Stimulated activated CD8-positive, alpha-beta memory T cell treated with anti-CD3 and anti-CD28 coated beads, Interleukin-12 subunit alpha, Interleukin-12 subunit beta, amount 100 ng/mL, for 24 hours (primary cell): ENCODE measurements around the gene CHTF18.
"Not testable (repeated sequence)": the region's sequence is repeated elsewhere in the genome, so short reads cannot be mapped to it uniquely, and the experiment has no call there.

Source experiments
- DNase-seq: peaks from one replicate; pipeline ENCODE4 v3.0.0-alpha.2; 2020; ENCODE audit errors: extremely low read depth

The CHTF18 gene

DNA sequence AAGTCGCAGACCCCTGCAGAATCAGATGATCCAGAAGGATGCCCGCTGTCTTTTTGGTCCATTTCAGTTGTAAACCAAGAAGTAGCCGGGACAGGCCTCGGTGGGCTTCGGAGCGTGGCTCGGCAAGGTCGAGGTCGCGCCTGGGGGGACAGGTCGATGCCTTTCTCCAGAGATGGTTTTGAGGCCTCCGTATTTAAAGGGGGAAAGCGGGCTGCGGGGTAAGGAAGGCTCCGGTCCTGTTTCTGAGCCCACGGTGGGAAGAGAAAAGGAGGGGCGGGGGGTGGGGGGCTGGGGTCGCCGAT is 19.6 kb downstream of the CHTF18 start:
- no peak for DNase-seq

DNA sequence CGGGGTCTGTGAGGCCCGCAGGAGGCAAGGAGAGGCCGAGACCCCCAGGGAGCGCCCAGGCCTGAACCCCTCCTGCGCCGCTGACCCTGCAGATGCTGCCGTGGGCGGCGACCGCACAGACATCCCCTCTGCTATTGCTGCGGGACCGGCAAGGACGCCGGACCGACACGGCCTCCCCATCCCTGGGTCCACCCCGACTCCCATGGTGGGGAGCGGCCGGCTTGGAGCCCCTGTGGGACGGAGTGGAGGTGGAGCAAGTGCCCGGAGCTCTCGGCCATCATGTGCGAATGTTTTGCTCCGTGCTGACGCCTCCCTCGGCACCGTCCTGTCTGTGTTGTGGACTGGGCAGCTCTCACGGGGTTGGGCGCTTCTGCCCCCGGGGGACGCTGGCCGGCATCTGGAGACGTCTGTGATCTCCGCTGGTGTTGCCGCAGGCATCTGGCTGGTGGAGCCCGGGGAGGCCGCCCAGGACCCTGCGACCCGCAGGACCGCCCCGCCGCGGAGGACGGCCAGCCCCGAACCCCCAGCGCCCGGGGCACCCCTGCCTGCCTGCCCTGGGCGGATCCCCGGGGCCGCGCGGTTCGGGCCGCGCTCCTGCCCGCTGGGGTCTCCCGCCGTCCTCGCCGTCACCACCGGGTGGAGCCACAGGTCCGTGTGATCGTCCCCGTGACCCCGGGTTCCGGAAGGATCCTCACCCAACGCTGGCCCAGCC is 24.9 kb downstream of the CHTF18 start:
- DNase-seq: no peak

DNA sequence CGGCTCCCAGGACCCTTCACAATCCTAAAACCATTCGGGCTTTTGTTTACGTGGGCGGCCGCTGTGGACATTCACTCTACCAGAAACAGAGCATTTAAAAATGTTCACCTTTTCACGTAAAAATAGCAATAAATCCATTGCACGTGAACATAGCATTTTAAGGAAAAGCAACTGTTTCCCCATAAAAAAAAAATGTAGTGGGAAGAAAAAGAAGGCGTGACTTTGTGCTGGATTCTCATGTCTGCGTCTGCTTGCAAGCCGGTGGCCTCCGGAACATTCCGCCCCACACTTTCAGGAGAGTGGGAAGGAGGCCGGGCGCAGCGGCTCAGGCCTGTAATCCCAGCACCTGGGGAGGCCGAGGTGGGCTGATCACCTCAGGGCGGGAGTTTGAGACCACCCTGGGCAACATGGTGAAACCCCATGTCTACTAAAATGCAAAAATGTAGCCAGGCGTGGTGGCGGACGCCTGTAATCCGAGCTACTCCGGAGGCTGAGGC is 25.5 kb downstream of the CHTF18 start:
- DNase-seq: no peak

DNA sequence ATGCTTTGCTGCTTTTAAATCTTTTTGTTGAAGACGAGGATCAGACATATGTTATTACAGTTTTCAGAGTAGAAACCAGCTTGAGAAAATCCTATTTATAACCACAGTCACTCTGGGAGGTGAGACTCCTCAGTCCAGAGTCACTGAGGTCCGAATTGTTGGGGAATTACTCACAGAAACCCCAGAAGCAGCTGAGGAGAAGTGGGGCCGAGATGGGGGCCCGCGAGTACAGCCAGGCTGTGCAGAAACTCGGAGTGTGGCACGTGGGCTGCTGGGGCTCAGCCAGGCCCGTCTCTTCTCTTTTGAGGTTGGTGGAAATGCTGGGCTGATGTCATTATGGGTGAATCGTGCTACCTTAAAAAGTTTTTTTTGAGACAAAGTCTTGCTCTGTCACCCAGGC is 26.6 kb downstream of the CHTF18 start:
- no peak for DNase-seq

DNA sequence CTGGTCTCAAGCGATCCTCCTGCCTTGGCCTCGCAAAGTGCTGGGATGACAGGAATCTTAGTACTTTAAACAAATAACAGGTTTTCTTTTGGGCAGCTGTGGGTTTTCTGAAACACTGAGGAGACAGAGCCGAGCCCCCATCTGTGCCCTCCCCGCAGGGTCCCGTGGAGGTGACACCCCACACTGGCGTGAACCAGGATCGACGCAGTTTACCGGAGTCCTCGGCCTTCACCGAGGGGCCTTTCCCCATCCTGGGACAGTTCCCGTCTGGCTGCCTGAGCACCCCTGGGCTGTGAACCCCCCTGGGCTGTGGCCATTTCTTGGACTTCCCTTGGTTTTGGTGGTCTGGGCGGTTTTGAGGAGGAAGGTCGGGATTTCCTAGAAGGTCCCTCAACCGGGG is 27.4 kb downstream of the CHTF18 start:
- DNase-seq: no peak

DNA sequence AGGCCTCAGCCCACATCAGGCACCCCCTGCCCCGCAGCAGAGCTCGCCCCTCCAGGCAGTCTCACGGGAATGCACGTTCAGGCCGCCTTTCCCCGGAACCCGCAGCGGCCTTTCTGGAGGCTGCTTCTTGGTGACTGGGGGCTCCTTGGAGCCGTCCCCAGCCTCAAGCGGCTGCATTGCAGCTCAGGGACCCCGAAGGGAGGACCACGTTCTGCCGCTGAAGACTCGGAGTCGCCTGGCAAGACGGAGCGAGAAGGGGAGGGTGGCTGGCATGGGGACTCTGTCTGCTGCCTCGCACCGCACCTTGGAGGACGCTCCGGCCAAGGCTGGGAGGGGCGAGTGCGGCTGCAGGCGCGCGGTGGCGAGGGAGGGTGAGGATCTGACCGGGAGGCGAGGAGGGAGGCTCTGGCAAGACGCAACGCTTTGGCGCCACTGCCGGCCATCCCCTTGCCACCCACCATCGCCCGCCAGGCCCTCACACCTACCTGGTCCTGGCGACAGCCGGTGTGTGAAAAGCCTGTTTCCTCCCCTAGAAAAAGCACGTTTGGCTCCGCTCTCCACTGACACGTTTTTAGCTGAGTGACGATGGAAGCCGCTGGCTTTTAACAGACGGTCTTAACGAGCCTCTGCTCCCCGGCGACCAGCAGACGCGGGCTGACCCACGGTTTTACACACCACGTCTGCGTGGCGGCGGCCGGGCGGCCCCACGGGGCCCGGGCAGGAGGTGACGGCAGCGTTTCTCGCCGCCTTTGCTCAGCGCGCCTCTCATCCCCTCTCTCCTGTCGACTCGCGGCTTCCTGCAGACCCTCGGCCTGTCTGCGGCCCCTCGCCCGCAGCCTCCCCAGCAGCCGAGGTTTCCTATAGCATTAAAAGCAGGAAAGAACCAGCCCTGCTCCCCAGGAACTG is 28.8 kb downstream of the CHTF18 start:
- DNase-seq: no peak

DNA sequence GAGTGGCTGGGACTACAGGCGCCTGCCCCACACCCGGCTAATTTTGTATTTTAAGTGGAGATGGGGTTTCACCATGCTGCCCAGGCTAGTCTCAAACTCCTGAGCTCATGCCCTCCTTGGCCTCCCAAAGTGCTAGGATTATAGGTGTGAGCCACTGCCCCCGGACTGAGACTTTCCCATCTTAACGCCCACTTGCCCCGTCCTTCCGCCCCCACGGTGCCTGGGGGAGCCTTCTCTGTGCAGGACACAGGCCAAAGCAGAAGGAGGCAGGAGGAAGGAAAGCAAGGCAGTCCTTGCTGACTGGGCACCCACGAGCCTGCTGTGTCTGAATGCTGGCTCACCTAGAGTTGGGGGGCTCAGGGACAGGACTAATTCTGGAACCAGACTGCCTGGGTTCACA is 29.7 kb downstream of the CHTF18 start:
- no peak for DNase-seq

DNA sequence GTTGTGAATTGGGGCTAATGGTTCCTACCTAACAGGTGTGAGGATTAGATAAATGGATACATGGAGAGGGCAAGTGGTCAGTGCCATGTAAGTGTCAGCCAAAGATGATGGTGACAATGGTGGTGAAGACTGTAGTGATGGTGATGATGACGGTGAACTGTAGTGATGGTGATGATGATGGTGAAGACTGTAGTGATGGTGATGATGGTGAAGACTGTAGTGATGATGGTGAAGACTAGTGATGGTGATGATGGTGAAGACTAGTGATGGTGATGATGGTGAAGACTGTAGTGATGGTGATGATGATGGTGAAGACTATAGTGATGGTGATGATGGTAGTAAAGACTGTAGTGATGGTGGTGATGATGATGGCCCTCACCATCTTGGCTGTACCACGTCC is 30.2 kb downstream of the CHTF18 start:
- no peak for DNase-seq

DNA sequence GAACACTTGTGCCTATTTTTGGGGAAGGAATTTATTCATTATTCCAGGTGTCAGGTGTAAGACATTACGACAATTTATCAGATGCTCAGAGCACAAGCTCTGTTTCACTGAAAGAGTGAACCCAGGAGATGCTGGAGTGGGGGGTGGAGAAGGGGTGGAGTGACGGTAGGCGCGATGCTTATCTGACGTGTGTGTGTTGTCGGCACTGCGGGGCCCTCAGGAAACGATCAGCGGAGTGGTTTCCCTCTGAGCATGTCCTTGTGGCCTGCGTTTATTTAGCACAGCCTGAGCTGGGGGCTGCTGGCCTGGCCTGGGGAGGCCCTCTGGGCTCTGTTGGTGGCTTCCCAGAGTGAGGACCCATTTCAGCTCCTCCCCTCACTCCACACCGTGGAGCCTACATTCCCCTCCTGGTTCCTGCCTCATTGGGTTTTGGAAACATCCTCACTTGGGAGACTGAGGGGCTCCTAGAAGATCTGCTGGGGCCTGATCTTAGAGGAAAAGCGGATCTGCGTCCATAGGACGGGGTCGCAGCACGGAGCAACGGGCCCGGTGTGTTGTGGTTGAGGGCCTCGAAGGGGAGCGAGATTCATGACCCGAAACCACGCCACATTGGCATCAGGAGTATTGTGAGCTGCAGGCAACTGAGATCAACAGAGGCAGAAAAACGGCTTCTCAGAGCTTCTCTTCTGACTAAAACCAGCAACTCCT is 31.1 kb downstream of the CHTF18 start:
- DNase-seq: no peak

DNA sequence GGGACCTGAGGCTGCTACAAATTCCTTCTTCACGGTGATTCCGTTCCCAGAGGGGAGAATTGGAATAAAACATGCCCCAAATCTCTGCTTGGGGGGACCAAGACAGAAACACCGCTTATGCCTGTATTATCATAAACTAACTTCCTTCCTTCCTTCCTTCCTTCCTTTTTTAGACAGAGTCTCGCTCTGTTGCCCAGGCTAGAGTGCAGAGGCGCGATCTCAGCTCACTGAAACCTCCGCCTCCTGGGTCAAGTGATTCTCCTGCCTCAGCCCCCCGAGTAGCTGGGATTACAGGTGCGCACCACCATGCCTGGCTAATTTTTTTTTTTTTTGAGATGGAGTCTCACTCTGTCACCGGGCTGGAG is 31.6 kb downstream of the CHTF18 start:
- not testable (repeated sequence) for DNase-seq

DNA sequence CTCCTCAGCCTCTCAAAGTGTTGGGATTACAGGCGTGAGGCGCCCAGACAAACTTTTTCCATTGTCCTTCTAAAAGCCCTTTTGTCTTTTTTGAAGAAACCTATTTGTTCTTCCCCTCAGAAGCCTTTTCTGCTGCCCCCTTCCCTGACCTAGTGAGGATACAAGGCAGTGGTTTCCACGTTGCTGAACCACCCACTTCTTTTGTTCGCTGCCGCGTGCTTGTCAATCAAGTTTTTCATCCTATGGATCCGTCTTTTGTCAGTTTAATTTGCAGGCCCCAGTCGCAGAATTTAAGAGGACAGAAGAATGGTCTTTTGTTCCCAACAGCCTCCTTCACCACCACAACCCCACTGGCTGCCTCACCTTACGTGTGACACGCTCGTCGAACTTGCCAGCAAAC is 32.3 kb downstream of the CHTF18 start:
- DNase-seq: no peak

DNA sequence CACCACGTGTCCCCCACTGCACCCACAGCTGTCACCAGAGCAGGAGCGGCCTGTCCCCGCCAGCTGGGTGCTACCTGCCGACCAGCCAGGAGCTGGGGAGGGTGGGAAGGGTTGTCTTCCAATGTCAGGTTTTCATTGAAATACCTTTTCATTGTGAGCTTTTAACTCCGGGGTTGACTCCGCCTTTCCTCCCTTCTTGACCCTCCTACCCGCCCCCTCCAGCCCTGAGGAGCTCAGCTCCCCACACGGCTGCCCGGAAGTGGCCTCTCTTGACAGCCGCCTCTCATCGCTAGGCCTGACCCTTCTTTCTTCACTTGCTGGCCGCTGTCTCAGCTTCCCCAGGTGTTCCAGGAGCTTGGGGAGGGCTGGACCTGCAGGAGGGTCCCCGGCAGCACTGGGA is 33.3 kb downstream of the CHTF18 start:
- no peak for DNase-seq

DNA sequence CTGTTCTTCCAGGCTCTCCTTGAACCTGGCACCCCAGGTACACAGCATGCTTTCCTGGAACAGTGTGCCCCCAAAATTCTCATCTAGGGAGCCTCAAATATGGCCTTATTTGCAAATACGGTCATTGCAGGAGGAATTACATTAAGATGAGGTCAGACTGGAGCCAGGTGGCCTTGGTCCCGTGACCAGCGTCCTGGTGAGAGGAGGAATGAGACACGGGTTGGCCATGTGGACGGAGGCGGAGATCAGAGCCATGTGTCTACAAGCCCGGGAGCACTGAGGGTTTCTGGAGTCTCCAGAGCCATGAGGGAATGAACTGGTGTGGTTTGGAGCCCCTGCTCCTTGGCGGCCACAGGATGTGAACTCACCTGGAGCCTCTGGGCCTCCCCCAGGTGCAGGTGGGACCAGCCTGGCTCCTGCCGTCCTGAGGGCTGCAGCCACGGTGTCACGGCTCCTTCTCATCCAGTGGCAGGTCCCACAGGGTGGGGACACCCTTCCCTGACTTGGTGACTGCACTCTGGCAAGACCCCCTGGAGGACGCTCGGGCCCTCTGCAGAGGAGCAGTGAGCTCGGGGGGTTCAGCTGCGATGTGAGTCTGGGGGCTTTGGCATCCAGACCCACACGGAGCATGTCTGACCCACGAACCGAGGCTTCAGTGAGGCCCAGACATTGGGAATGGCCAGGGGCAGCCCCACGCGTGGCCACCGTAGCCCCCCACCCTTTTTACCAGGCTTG is 33.9 kb downstream of the CHTF18 start:
- no peak for DNase-seq

DNA sequence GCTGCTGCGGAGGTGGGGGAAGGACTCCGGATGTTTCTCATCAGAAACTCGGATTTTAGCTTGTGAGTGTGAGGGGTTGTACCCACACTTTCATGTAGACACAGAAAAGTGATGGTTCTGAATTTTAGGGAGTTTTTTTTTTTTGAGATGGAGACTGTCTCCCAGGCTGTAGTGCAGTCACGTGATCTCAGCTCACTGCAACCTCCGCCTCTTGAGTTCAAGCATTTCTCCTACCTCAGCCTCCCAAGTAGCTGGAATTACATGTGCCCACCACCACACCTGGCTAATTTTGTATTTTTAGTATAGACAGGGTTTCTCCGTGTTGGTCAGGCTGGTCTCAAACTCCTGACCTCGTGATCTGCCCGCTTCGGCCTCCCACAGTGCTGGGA is 34.5 kb downstream of the CHTF18 start:
- no peak for DNase-seq

DNA sequence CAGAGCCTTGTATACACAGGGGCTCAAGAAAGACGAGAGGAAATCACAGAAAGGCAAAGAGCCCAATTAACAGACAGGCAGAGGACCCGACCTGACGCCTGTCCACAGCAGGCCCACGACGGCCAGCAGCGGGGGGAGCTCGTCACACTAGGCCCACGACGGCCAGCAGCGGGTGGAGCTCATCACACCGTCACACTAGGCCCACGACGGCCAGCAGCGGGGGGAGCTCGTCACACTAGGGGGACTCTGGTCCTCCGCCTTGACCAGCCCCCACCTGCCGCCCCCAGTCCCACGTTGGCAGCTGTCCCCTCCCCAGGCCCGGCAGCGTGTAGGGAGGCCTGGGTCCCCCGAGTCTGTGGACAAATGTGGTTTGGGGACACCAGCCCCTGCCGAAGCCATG is 35.8 kb downstream of the CHTF18 start:
- DNase-seq: no peak

DNA sequence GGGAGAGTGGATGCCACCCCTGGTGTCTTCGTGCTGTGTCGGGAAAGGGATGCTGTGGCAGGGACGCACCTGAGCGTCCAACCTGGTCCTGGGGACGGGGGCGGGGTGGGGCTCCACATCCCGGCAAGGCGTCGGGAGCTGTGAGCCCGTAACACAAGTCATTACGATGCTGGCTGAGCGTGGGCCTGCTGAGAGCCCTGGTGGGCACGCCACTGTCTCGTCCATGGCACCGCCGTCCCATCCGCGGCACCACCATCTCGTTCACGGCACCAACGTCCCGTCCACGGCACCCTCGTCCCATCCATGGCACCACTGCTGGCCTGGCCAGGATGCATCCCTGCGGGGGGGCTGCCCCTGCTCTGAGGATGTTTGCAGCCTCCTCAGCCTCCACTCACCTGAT is 36.2 kb downstream of the CHTF18 start:
- DNase-seq: no peak

DNA sequence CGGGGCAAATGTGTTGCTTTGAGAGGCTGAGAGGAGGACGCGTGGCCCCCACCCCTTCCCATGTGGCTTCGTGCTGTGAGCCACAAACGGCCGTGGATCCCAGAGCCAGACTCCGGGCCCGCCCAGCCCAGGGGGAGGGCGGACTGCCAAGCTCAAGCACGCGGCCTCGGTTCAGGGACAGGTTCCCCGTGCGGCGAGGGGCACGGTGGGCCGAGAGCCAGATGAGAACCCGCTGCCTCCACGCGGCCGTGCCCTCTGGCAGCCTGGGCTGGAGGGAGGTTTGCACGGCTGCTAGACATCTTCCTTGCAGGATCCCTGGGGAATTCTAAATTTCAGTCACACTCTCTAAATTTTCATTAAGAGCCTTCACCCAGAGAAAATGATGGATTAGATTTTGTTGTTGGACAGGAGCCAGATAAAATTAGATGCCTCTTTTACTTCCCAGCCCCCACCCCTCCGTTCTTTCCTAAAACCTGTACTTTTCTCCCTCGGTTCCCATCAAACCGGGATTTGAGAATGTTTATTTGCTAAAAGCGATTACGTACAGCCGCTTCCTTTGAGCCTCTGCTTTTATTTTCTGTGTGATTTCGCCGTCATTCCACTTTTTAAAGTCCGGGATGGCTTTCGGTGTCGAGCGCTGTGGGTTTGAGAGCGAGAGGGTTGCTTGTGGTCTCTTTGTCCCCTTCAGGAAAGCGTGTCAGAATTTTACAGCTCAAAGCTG is 37.1 kb downstream of the CHTF18 start:
- no peak for DNase-seq

DNA sequence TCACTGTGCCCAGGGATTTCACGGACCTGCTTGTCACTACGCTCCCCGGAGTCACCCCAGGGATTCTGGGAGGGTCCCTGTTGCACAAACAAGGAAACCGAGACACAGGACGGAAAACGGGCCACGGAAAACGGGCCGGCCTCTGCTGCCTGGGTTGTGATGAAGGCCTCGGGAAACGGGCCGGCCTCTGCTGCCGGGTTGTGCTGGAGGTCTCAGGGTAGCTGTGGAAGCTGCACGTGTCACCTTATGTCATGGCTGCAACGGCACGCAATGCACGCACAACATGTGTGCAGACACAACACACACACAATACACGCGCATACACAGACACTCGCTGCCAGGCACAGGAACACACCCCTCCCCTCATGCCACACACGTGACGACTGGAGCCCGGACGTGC is 39.1 kb downstream of the CHTF18 start:
- DNase-seq: no peak

DNA sequence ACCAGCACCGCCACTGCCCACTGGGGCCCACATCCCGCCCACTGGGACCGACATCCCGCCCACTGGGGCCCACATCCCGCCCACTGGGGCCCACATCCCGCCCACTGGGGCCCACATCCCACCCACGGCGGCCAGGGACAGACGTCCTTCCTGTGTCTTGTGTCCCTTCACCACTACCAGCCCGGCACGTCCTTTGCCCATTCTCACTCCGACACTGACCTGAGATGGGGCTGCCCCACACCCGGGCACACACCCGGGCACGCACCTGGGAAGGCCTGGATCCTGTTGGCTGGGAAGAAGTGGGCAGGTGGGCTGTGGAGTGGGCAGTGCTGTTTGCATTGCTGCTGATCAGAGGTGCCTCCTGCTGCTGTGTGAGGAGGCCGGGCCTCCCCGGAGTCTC is 40.5 kb downstream of the CHTF18 start:
- no peak for DNase-seq

DNA sequence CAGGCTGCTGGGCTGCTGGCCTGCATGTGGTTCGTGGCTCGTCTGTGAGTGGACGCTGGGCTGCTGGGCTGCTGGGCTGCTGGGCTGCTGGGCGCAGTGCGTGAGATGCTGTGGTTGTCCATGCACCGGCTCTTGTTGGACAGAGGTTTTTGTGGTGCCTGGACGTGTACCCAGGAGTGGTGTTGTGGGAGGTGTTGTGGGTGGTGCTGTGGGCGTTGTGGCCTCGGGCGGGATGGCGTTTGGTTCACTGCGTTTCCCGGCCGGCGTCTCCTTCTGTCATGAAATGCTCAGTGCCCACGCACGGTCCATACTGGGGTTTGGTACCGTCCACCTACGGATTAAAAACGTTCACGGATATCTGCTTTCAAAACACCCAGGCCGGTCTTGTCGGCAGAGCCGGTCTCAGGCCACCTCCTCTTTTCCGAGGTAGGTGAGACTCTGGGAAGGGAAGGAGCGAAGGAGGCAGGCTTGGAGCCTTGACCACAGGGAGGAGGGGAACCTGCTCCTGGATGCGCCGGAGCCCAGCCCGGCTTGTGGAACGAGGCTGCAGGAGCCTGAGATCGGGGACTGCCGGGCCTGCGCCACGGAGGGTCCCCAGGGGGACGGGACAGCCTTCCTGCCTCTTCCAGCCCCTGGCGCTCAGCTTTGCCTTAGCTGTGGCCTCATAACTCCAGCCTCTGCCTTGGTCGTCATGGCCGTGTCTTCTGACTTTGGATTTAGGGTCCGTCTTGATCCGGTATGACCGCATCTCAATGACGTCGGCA is 41.9 kb downstream of the CHTF18 start:
- DNase-seq: no peak
